ENCODE measurements around the gene RAB4B. TPM values are rescaled to one million over a fixed set of nuclear protein-coding genes. Genes with fewer than 3 reads are reported as not detected.
"Not testable (repeated sequence)": the region's sequence is repeated elsewhere in the genome, so short reads cannot be mapped to it uniquely, and the experiment has no call there.

The RAB4B gene
- total RNA-seq, 1 donor from 2014 or later: 12.9 TPM

- Histone ChIP-seq H3K27ac (no peak overlapping the region), H3K4me2 (no peak overlapping the region), H3K4me3 (no peak overlapping the region), H3K27me3 (no peaks in the 10 kb centered on the region), H3K4me1 (no peaks in the 10 kb centered on the region), H3K9ac (no peak overlapping the region), H2AFZ (replicated peaks) (no peak overlapping the region), H3K9me3 (ENCODE audit: low read depth) (no peaks in the 10 kb centered on the region), H3K79me2 (ENCODE audit: low read depth) (no peaks in the 10 kb centered on the region), H3F3A (ENCODE audit: low read depth) (no peaks in the 10 kb centered on the region), H4K20me1 (ENCODE audit: low read depth) (no peaks in the 10 kb centered on the region), H3K36me3 (no peaks in the 10 kb centered on the region)
- H3K4me1 Mint-ChIP-seq: no peaks in the 10 kb centered on the region
- H3K27me3 Mint-ChIP-seq (ENCODE audit: insufficient read depth, low read depth): peaks cover 4% of the 10 kb centered on the region
- TF ChIP-seq EZH2phosphoT487 (IDR thresholded peaks at IDR 0.05): no peak
- no peak for TF ChIP-seq CTCF (IDR thresholded peaks at IDR 0.05)
- TF ChIP-seq EZH2 (IDR thresholded peaks at IDR 0.05): no peak
- H3K36me3 Mint-ChIP-seq: peaks cover 12% of the 10 kb centered on the region
- no peak overlapping the region for H3K4me3 Mint-ChIP-seq
- H3K9me3 Mint-ChIP-seq: no peaks in the 10 kb centered on the region
- H3K27ac Mint-ChIP-seq: no peak overlapping the region
- DNase-seq (ENCODE audit: low spot score): no peak
Observed at GRCh38 chr19:40829205-40829604, 51.2 kb downstream of the RAB4B start.

DNA sequence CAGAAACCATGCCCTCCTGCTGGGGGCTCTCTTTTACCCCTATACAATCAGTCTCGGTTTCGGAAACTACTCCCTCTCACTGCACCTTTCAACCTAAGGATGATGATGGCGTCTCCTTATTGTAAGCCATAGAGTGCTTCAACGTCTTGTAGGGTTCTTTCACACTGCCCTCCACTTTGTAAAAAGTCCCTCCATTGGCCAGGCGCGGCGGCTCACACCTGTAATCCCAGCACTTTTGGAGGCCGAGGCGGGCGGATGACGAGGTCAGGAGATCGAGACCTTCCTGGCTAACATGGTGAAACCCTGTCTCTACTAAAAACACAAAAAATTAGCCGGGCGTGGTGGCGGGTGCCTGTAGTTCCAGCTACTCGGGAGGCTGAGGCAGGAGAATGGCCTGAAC lies 52.7 kb downstream of the RAB4B start:
- DNase-seq (ENCODE audit: low spot score); H3K9me3 ChIP-seq (ENCODE audit: low read depth); H3K27ac ChIP-seq; H4K20me1 ChIP-seq (ENCODE audit: low read depth); H2AFZ ChIP-seq (replicated peaks); H3K4me3 Mint-ChIP-seq; H3K4me2 ChIP-seq; H3K79me2 ChIP-seq (ENCODE audit: low read depth); H3K27me3 Mint-ChIP-seq (ENCODE audit: insufficient read depth, low read depth); H3K27ac Mint-ChIP-seq; H3K36me3 ChIP-seq; H3K9me3 Mint-ChIP-seq; H3K27me3 ChIP-seq; H3K9ac ChIP-seq; H3F3A ChIP-seq (ENCODE audit: low read depth); H3K4me3 ChIP-seq; H3K4me1 Mint-ChIP-seq; H3K4me1 ChIP-seq: not testable (repeated sequence)
- H3K36me3 Mint-ChIP-seq: peaks cover 12% of the 10 kb centered on the region

GRCh38 chr19:40831502-40832430 lies 53.7 kb downstream of the RAB4B start:
- H3K36me3 ChIP-seq: no peaks in the 10 kb centered on the region
- no peak for DNase-seq (ENCODE audit: low spot score)
- no peaks in the 10 kb centered on the region for H3F3A ChIP-seq (ENCODE audit: low read depth)
- no peak overlapping the region for H3K9ac ChIP-seq
- TF ChIP-seq CTCF (IDR thresholded peaks at IDR 0.05) (no peak), EZH2 (IDR thresholded peaks at IDR 0.05) (no peak), EZH2phosphoT487 (IDR thresholded peaks at IDR 0.05) (no peak)
- no peaks in the 10 kb centered on the region for H3K27me3 ChIP-seq
- no peaks in the 10 kb centered on the region for H4K20me1 ChIP-seq (ENCODE audit: low read depth)
- no peak overlapping the region for H2AFZ ChIP-seq (replicated peaks)
- no peak overlapping the region for H3K4me3 ChIP-seq
- no peaks in the 10 kb centered on the region for H3K4me1 ChIP-seq
- no peaks in the 10 kb centered on the region for H3K9me3 ChIP-seq (ENCODE audit: low read depth)
- Mint-ChIP-seq H3K36me3 (peaks cover 9% of the 10 kb centered on the region), H3K4me3 (no peak overlapping the region), H3K9me3 (no peaks in the 10 kb centered on the region), H3K4me1 (no peaks in the 10 kb centered on the region), H3K27ac (no peak overlapping the region), H3K27me3 (ENCODE audit: insufficient read depth, low read depth) (peaks cover 4% of the 10 kb centered on the region)
- H3K79me2 ChIP-seq (ENCODE audit: low read depth): no peaks in the 10 kb centered on the region
- H3K27ac ChIP-seq: no peak overlapping the region
- H3K4me2 ChIP-seq: no peak overlapping the region

DNA sequence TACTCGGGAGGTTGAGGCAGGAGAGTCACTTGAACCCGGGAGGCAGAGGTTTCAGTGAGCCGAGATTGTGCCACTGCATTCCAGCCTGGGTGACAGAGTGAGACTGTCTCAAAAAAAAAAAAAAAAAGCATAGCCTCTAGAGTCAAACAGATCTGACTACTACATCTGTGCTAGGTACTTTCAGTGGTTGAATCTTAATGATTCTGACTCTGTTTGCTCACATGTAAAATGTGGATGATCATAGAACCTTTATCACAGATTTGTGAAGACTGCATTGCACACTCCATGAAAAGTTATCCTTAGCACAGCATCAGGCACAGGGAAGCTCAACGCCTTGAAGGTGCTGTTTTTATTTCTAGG lies 54.4 kb downstream of the RAB4B start:
- H4K20me1 ChIP-seq (ENCODE audit: low read depth); H3K9ac ChIP-seq; H3K4me2 ChIP-seq; H3K4me3 ChIP-seq; H3K4me1 ChIP-seq; H3K36me3 Mint-ChIP-seq; H3K9me3 ChIP-seq (ENCODE audit: low read depth); H3K79me2 ChIP-seq (ENCODE audit: low read depth); H3F3A ChIP-seq (ENCODE audit: low read depth); H3K36me3 ChIP-seq; H3K27ac ChIP-seq; H3K27me3 ChIP-seq; H3K4me3 Mint-ChIP-seq; DNase-seq (ENCODE audit: low spot score); H3K9me3 Mint-ChIP-seq; H3K4me1 Mint-ChIP-seq; H3K27ac Mint-ChIP-seq; H3K27me3 Mint-ChIP-seq (ENCODE audit: insufficient read depth, low read depth); H2AFZ ChIP-seq (replicated peaks): not testable (repeated sequence)

GRCh38 chr19:40833728-40834533 lies 55.9 kb downstream of the RAB4B start:
- H3K4me3 ChIP-seq; H3K9ac ChIP-seq; H4K20me1 ChIP-seq (ENCODE audit: low read depth); H2AFZ ChIP-seq (replicated peaks); H3K4me1 ChIP-seq; DNase-seq (ENCODE audit: low spot score); H3K36me3 Mint-ChIP-seq; H3K27me3 ChIP-seq; H3K36me3 ChIP-seq; H3K9me3 Mint-ChIP-seq; H3K9me3 ChIP-seq (ENCODE audit: low read depth); H3K79me2 ChIP-seq (ENCODE audit: low read depth); H3K27me3 Mint-ChIP-seq (ENCODE audit: insufficient read depth, low read depth); H3K4me1 Mint-ChIP-seq; H3K27ac Mint-ChIP-seq; H3F3A ChIP-seq (ENCODE audit: low read depth); H3K4me3 Mint-ChIP-seq; H3K4me2 ChIP-seq; H3K27ac ChIP-seq: not testable (repeated sequence)

Measured in neural progenitor cell (in vitro differentiated cells).